Measurements from ENCODE around the gene MAGEA6. TPM values are rescaled to one million over a fixed set of nuclear protein-coding genes. Genes with fewer than 3 reads are reported as not detected.
A peak's percentile ranks its signal among the peaks of the same experiment; 100 is the strongest.
"Not testable (repeated sequence)": the region's sequence is repeated elsewhere in the genome, so short reads cannot be mapped to it uniquely, and the experiment has no call there.

The MAGEA6 gene
- total RNA-seq, 1 experiment from 2014 or later, result 25.3 TPM

DNA sequence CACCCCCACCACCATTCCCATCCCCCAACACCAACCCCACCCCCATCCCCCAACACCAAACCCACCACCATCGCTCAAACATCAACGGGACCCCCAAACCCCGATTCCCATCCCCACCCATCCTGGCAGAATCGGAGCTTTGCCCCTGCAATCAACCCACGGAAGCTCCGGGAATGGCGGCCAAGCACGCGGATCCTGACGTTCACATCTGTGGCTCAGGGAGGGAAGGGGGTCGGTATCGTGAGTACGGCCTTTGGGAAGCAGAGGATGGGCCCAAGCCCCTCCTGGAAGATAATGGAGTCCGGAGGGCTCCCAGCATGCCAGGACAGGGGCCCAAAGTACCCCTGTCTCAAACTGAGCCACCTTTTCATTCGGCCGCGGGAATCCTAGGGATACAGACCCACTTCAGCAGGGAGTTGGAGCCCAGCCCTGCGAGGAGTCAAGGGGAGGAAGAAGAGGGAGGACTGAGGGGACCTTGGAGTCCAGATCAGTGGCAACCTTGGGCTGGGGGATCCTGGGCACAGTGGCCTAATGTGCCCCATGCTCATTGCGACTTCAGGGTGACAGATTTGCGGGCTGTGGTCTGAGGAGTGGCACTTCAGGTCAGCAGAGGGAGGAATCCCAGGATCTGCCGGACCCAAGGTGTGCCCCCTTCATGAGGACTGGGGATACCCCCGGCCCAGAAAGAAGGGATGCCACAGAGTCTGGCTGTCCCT, 35.2 kb downstream of the MAGEA6 start:
- DNase-seq (ENCODE audit: low read depth), result not testable (repeated sequence)

GRCh38 chrX:152733261-152733975, 36.1 kb downstream of the MAGEA6 start, which contains the start of the genes CSAG1 and MAGEA12:
Gene CSAG1, minus strand, starts transcription at chrX:152733721. Its CDS starts 1,261 bp downstream, at chrX:152732460.
Gene MAGEA12, plus strand, starts transcription at chrX:152733757. Its CDS starts 2,405 bp downstream, at chrX:152736162.
- peak; percentile 38 for DNase-seq (ENCODE audit: low read depth)

DNA sequence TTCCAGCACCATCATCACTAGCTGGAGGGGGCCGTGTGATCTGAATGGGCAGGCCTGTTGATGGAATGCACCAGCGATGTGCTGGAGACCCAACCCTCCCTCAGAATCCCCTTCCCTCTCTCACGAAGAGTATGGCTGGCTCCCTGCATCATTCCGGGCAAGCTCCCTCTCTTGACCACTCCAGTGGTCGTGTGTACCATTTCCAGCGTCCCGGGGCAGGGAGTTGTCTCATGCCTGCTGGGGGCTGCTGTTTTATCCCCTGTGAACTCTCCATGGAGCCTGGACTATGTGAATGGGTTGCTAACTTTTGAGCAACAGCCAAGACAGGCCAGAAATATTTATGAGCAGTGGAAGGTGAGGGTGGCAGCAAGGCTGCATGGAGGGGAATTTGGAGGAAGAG, 44.1 kb downstream of the MAGEA6 start:
- no peak for DNase-seq (ENCODE audit: low read depth)

Other genes starting within 250 kb of the MAGEA6 start
- 4.8 and 8.8 TPM in 2 replicates for gene GABRQ, start 131.8 kb downstream of the MAGEA6 start, total RNA-seq (2014; rRNA removed; shearing (Covaris generic))
- 14.5 and 16.6 TPM in 2 replicates for gene MAGEA3, start 70.9 kb downstream of the MAGEA6 start, total RNA-seq (2014; rRNA removed; shearing (Covaris generic))
- gene CSAG2, start 60.4 kb downstream of the MAGEA6 start, total RNA-seq (2014; rRNA removed; shearing (Covaris generic)), result not detected in 2 replicates
- gene MAGEA2B, start 55.1 kb downstream of the MAGEA6 start, total RNA-seq (2014; rRNA removed; shearing (Covaris generic)), result 1.9 and 2.5 TPM in 2 replicates
- gene CSAG1, start 36.0 kb downstream of the MAGEA6 start, total RNA-seq (2014; rRNA removed; shearing (Covaris generic)), result 6.5 and 6.6 TPM in 2 replicates
- gene MAGEA12, start 35.9 kb downstream of the MAGEA6 start, total RNA-seq (2014; rRNA removed; shearing (Covaris generic)), result 13.4 and 15.5 TPM in 2 replicates
- gene MAGEA2, start 15.8 kb downstream of the MAGEA6 start, total RNA-seq (2014; rRNA removed; shearing (Covaris generic)), result 0.94 and 1.7 TPM in 2 replicates
- 2.6 and 3.2 TPM in 2 replicates for gene CSAG3, start 10.5 kb downstream of the MAGEA6 start, total RNA-seq (2014; rRNA removed; shearing (Covaris generic))
- gene CETN2, start 61.1 kb upstream of the MAGEA6 start, total RNA-seq (2014; rRNA removed; shearing (Covaris generic)), result 123 and 144 TPM in 2 replicates
- 29.9 and 35.0 TPM in 2 replicates for gene NSDHL, start 61.4 kb upstream of the MAGEA6 start, total RNA-seq (2014; rRNA removed; shearing (Covaris generic))
- 4.9 and 6.5 TPM in 2 replicates for gene ZNF185, start 128.4 kb upstream of the MAGEA6 start, total RNA-seq (2014; rRNA removed; shearing (Covaris generic))
- not detected in 2 replicates for gene PNMA5, start 224.4 kb upstream of the MAGEA6 start, total RNA-seq (2014; rRNA removed; shearing (Covaris generic))